ENCODE results near the gene ZNF28.
"Not testable (repeated sequence)": the region's sequence is repeated elsewhere in the genome, so short reads cannot be mapped to it uniquely, and the experiment has no call there.

The ZNF28 gene

DNA sequence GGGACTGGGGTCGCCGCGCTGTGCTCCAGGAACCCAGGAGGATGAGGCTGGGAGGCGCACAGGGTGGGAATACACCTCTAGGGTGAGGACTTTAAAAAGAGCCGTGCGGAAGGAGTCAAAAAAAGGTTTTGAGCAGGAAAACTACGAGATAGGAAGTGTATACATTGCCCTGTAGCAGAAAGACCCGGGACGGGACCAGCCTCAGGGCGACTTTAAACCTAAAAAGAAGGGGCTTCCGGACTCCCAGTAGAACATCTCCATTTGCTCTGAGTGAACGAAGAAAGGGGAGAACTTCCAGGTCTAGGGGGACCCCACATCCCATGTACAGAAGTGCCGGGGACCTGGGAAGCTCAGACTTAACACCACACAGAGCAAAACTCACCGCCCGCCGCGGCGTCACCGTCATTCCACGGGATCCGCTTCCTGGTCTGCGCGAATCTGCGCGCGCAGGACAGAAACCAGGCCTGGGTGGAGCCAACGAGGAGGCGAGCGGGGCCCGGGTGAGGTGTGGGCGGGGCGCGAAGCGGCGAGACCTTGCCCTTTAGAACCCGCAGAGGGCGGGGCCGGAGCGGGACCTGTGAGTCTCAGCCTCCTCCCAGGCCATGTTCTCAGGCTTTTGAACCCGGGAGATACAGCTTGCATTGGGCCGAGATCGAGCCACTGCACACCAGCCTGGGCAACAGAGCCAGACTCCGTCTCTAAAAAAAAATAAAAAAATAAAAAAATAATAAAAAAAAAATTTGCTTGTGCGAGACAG, at the start of gene ZNF28:
Gene ZNF28, minus strand, starts transcription at position 430 of the 757 bp plus-strand sequence. CDS start 3,675 bp downstream, outside the sequence.
- peak within 1 kb of the TSS; percentile 37 for H3K27ac ChIP-seq

DNA sequence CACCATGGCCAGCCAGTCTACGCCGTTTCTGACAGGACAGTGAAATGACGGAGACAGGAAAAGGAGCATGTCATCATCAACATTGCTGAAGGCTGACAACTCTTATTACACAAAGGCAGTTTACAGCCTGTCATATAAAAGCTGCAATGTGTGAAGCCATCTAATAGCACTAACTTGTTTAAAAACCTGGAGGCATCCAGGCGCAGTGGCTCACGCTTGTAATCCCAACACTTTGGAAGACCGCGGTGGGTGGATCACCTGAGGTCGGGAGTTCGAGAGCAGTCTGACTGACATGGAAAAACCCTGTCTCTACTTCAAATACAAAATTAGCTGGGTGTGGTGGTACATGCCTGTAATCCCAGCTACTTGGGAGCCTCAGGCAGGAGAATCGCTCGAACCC, 46.6 kb upstream of the ZNF28 start:
- not testable (repeated sequence) for H3K27ac ChIP-seq

DNA sequence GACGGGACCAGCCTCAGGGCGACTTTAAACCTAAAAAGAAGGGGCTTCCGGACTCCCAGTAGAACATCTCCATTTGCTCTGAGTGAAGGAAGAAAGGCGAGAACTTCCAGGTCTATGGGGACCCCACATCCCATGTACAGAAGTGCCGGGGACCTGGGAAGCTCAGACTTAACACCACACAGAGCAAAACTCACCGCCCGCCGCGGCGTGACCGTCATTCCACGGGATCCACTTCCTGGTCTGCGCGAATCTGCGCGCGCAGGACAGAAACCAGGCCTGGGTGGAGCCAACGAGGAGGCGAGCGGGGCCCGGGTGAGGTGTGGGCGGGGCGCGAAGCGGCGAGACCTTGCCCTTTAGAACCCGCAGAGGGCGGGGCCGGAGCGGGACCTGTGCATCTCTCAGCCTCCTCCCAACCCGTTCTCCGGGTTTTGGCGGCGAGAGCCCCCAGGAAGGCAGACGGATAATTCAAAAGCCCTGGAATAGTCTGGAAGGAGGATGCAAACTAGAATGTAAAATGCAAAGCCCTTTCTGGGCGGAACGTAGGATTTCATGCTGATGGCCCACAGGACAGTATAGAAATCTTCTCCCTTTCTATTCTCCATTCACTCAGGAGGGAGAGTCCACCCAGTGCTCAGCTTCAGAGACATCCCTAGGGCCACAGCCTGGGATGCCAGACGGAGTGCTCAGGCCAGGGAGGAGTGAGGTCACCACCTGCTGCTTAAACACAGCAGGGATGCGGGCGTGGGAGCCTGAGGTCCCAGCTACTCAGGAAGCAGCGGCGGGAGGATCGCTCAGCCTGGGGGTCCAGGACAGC, 36.2 kb upstream of the ZNF28 start, which contains the start of gene ZNF468:
Gene ZNF468, minus strand, starts transcription at position 242 of the 814 bp plus-strand sequence. CDS start 3,347 bp downstream, outside the sequence.
- TF ChIP-seq, protein P1, sequence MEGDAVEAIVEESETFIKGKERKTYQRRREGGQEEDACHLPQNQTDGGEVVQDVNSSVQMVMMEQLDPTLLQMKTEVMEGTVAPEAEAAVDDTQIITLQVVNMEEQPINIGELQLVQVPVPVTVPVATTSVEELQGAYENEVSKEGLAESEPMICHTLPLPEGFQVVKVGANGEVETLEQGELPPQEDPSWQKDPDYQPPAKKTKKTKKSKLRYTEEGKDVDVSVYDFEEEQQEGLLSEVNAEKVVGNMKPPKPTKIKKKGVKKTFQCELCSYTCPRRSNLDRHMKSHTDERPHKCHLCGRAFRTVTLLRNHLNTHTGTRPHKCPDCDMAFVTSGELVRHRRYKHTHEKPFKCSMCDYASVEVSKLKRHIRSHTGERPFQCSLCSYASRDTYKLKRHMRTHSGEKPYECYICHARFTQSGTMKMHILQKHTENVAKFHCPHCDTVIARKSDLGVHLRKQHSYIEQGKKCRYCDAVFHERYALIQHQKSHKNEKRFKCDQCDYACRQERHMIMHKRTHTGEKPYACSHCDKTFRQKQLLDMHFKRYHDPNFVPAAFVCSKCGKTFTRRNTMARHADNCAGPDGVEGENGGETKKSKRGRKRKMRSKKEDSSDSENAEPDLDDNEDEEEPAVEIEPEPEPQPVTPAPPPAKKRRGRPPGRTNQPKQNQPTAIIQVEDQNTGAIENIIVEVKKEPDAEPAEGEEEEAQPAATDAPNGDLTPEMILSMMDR (conservative IDR thresholded peaks at IDR 0.05), result 0 out of 2 replicates have a peak, but pooled peaks have one; percentile 11
- H3K27ac ChIP-seq, result peak within 1 kb of the TSS; percentile 73

DNA sequence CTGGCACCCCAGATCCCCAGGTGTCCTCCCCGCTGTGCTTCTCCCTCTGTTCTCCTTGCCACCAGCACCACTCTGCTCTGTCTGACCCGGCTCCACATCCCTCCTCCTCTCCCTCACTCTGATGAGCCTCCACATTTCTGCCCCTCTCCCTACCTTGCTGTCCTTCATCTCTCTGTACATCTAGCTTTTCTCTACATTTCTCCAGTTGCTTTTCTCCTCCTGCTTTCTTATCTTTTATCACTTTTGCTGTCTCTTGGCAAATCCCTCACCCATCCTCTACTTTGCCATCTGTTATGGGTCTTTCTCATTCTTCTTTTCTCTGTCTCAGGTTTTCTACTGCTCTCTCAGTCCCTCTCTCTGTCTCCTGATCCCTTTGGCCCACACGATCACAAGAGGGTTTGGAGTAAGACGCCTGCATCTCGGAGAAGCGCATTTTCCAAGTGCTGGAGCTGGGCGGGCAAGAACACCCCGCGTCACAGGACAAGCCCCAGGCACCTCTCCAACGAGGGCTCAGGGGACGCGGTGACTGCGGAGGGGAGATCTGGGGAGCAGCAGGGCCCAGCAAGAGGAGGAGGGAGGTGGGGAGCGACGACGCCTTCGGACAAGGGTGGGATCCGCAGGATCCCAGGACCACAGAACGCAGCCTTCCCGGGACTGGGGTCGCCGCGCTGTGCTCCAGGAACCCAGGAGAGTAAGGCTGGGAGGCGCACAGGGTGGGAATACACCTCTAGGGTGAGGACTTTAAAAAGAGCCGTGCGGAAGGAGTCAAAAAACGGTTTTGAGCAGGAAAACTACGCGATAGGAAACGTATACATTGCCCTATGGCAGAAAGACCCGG, 35.3 kb upstream of the ZNF28 start:
- H3K27ac ChIP-seq, result peak overlapping the region; percentile 73

DNA sequence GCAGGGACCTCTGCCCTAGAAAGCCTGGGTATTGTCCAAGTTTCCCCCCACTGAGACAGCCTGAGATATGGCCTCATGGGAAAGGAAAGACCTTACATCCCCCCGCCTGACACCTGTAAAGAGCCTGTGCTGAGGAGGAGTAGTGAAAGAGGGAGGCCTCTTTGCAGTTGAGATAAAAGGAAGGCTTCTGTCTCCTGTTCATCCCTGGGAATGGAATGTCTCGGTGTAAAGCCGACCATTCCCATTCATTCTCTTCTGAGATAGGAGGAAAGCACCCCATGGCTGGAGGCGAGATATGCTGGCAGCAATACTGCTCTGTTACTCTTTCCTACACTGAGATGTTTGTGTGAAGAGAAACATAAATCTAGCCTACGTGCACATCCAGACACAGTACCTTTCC, 25.9 kb upstream of the ZNF28 start:
- not testable (repeated sequence) for H3K27ac ChIP-seq

DNA sequence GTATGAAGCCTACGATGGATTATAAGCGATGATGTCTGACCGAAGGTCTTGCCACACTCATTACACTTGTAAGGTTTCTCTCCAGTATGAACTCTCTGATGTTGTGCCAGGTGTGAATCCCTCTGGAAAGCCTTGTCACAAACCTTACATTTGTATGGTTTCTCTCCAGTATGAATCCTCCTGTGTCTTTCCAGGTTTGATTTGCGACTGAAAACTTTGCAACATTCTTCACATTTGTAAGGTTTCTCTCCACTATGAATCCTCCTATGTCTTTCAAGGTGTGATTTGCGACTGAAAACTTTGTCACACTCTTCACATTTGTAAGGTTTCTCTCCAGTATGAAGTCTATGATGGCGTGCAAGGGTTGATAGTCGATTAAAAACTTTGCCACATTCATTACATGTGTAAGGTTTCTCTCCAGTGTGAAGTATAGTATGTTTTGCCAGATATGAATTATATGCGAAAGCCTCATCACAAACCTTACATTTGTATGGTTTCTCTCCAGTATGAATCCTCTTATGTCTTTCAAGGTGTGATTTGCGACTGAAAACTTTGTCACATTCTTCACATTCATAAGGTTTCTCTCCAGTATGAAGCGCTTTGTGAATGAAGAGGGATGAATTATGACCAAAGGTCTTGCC, 19.5 kb upstream of the ZNF28 start:
- not testable (repeated sequence) for H3K27ac ChIP-seq

DNA sequence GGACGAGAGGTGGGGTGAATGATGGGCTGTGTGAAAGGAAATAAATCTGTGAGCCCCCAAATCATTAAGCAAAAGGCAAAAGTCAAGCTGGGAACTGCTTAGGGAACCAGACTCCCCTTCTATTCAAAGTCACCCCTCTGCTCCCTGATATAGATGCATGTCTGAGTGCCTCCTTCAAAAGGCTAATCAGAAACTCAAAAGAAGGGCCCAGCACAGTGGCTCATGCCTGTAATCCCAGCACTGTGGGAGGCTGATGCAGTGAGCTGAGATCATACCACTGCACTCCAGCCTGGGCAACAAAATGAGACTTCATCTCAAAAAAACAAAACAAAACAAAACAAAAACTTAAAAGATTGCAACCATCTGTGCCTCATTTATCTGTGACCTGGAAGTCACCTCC, 12.9 kb upstream of the ZNF28 start:
- H3K27ac ChIP-seq, result not testable (repeated sequence)

DNA sequence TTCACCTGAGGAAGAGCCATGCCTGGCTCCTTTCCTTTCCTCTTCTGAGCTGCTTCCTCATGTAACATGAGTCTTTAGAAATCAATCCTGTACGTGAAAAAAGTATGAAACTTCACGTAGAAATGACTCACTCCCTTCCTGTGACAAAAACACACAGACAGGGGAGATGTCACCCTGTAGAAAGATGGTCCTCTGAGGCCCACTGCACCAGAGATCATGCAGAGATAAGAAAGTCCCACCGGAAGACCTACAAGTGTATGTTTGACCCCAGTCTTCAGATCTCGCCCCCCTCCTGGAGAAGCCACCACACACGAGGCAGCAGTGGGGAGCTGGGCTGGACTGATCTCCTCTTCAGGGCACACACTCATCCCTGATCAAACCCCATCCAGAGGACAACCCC, 12.1 kb upstream of the ZNF28 start:
- not testable (repeated sequence) for H3K27ac ChIP-seq

DNA sequence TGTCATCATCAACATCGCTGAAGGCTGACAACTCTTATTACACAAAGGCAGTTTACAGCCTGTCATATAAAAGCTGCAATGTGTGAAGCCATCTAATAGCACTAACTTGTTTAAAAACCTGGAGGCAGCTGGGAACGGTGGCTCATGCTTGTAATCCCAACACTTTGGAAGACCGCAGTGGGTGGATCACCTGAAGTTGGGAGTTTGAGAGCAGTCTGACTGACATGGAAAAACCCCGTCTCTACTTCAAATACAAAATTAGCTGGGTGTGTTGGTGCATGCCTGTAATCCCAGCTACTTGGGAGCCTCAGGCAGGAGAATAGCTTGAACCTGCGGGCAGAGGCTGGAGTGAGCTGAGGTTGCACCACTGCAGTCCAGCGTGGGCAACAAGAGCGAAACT, 8.4 kb upstream of the ZNF28 start:
- not testable (repeated sequence) for H3K27ac ChIP-seq

DNA sequence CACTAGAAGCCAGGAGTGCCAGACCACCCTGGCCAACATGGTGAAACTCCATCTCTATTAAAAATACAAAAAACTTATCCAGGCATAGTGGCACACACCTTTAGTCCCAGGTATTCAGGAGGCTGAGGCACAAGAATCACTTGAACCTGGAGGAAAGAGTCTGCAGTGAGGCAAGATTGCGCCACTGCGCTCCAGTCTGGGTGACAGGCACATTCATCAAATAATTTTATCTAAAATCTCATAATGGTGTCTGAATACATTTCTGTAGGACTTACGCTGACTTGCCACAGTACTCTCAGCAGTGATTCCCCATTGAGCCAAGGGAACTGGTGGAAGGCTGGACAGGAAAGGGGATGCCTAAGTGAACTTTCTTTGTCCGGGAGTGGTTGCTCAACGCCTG, 4.3 kb upstream of the ZNF28 start:
- TF ChIP-seq, protein P1 (conservative IDR thresholded peaks at IDR 0.05), result no peak
- no peak overlapping the region for H3K27ac ChIP-seq

DNA sequence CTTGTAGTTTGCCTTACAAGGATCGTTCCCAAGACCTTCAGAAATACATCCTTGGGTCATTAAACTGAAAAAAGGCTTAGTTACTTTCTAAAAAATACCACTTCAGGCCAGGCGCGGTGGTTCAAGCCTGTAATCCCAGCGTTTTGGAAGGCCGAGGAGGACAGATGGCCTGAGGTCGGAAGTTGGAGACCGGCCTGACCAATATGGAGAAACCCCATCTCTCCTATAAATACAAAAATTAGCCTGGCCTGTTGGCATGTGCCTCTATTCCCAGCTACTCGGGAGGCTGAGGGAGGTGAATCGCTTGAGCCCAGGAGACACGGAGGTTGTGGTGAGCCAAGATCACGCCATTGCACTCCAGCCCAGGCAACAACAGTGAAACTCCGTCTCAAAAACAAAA, 2.2 kb upstream of the ZNF28 start:
- no peak overlapping the region for H3K27ac ChIP-seq
- TF ChIP-seq, protein P1 (conservative IDR thresholded peaks at IDR 0.05), result no peak

DNA sequence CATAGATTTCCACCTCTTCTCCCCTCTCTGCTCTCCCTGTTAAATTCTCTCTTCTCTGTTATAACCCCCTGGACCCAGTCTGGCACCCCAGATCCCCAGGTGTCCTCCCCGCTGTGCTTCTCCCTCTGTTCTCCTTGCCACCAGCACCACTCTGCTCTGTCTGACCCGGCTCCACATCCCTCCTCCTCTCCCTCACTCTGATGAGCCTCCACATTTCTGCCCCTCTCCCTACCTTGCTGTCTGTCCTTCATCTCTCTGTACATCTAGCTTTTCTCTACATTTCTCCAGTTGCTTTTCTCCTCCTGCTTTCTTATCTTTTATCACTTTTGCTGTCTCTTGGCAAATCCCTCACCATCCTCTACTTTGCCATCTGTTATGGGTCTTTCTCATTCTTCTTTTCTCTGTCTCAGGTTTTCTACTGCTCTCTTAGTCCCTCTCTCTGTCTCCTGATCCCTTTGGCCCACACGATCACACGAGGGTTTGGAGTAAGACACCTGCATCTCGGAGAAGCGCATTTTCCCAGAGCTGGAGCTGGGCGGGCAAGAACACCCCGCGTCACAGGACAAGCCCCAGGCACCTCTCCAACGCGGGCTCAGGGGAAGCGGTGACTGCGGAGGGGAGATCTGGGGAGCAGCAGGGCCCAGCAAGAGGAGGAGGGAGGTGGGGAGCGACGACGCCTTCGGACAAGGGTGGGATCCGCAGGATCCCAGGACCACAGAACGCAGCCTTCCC, 795 bp downstream of the ZNF28 start:
- peak overlapping the region; percentile 37 for H3K27ac ChIP-seq

All from VCaP (cell line).